Measurements from ENCODE around the gene FZD2. TPM values are rescaled to one million over a fixed set of nuclear protein-coding genes. Genes with fewer than 3 reads are reported as not detected.

Gene FZD2
- total and polyA plus RNA-seq, 2 of the 4 experiments (the other 2 are of a cell fraction): 21.3 to 130 TPM

DNA sequence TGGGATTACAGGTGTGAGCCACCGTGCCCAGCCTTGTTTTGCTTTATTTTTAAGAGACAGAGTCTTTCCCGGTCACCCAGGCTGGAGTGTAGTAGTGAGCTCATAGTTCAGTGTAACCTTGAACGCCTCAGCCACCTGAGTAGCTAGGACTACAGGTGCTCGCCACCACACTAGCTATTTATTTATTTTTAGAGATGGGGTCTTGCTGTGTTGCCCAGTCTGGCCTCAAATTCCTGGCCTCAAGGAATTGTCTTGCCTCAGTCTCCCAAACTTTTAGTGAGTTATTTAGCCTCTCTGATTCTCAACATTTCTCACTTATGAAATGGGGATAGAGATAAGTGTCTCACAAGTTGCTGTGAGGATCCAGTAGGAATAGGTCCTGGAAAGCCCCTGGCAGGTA is 21.7 kb downstream of the FZD2 start:
- DNase-seq: no peak
- Histone ChIP-seq H2BK5ac (ENCODE audit: low read depth, low read length, poor library complexity, severe bottlenecking) (no peak overlapping the region), H3K79me1 (ENCODE audit: low read depth in 1 of 2, low read length in 2 of 2) (no peaks in the 10 kb centered on the region), H3K27ac (ENCODE audit: insufficient read depth, low read length) (no peak overlapping the region), H3K4ac (ENCODE audit: low read depth, low read length) (no peak overlapping the region), H3K27me3 (ENCODE audit: control insufficient read depth, insufficient read depth, low read length) (peaks cover 9% of the 10 kb centered on the region), H2AK9ac (replicated peaks; ENCODE audit: low read depth, low read length, poor library complexity) (no peak overlapping the region), H3K9ac (ENCODE audit: low read depth, low read length) (no peak overlapping the region), H2BK120ac (ENCODE audit: low read depth, low read length) (no peak overlapping the region), H3K4me2 (ENCODE audit: low read depth, low read length) (no peak overlapping the region), H3K23ac (ENCODE audit: low read depth, low read length) (no peak overlapping the region), H3K4me1 (ENCODE audit: control insufficient read depth, insufficient read depth, low read length) (no peaks in the 10 kb centered on the region), H3K9me3 (ENCODE audit: control insufficient read depth, insufficient read depth, low read length) (no peaks in the 10 kb centered on the region), H4K8ac (ENCODE audit: low read depth in 2 of 2, low read length in 2 of 2) (no peak overlapping the region), H4K91ac (ENCODE audit: insufficient read depth, low read depth, low read length) (no peak overlapping the region), H3K4me3 (ENCODE audit: insufficient read depth, low read depth, low read length) (no peak overlapping the region), H3K56ac (ENCODE audit: extremely low read depth, insufficient read depth, low read length) (no peak overlapping the region), H4K5ac (ENCODE audit: low read depth, low read length) (no peak overlapping the region), H2BK15ac (ENCODE audit: low read depth, low read length) (no peak overlapping the region), H2AK5ac (ENCODE audit: low read depth, low read length) (no peak overlapping the region), H3K18ac (ENCODE audit: low read depth, low read length) (no peak overlapping the region), H3K36me3 (ENCODE audit: control insufficient read depth, insufficient read depth, low read length) (no peaks in the 10 kb centered on the region), H4K20me1 (ENCODE audit: insufficient read depth, low read length) (no peaks in the 10 kb centered on the region), H2BK20ac (ENCODE audit: low read depth, low read length) (no peak overlapping the region), H3K14ac (replicated peaks; ENCODE audit: low read depth, low read length) (no peak overlapping the region), H2AFZ (replicated peaks; ENCODE audit: low read length, poor library complexity) (no peak overlapping the region), H3K9me1 (ENCODE audit: insufficient read depth, low read length) (no peaks in the 10 kb centered on the region; the same call in 1 of the 2 replicates)
- in situ Hi-C loops (cut with MboI; ENCODE audit: low sequenced_read_pairs) (no loop called here), dilution Hi-C loops (cut with HindIII; ENCODE audit: low sequenced_read_pairs, unreplicated experiment) (no loop called here), intact Hi-C loops (cut with micrococcal nuclease) (no loop called here)
- BruUV-seq (replicated peaks): no TSS peak
- ATAC-seq (ENCODE audit: low read depth): no peak
- no peak for TF ChIP-seq MAZ (IDR thresholded peaks at IDR 0.05; ENCODE audit: borderline replicate concordance, low read depth, low read length)
- TF ChIP-seq CHD1 (IDR thresholded peaks at IDR 0.05; ENCODE audit: low read depth, low read length): no peak
- TF ChIP-seq, protein P1, sequence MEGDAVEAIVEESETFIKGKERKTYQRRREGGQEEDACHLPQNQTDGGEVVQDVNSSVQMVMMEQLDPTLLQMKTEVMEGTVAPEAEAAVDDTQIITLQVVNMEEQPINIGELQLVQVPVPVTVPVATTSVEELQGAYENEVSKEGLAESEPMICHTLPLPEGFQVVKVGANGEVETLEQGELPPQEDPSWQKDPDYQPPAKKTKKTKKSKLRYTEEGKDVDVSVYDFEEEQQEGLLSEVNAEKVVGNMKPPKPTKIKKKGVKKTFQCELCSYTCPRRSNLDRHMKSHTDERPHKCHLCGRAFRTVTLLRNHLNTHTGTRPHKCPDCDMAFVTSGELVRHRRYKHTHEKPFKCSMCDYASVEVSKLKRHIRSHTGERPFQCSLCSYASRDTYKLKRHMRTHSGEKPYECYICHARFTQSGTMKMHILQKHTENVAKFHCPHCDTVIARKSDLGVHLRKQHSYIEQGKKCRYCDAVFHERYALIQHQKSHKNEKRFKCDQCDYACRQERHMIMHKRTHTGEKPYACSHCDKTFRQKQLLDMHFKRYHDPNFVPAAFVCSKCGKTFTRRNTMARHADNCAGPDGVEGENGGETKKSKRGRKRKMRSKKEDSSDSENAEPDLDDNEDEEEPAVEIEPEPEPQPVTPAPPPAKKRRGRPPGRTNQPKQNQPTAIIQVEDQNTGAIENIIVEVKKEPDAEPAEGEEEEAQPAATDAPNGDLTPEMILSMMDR (conservative IDR thresholded peaks at IDR 0.05; ENCODE audit: low read depth, low read length): no peak
- no peak for TF ChIP-seq MXI1 (IDR thresholded peaks at IDR 0.05; ENCODE audit: borderline replicate concordance, low read depth, low read length)
- no peak for TF ChIP-seq POLR2A (IDR thresholded peaks at IDR 0.05; ENCODE audit: low read depth, low read length)
- no peak for TF ChIP-seq MAFK (IDR thresholded peaks at IDR 0.05; ENCODE audit: low read depth, low read length)
- no peak for TF ChIP-seq RAD21 (IDR thresholded peaks at IDR 0.05; ENCODE audit: low read length)
- ChIA-PET CTCF (interaction anchor here (1.1 kb wide), 1 partner anchor 45 kb away, joined by 6 read pairs; no protein-coding TSS in a partner anchor), POLR2A (ENCODE audit: unreplicated experiment) (no interaction called here)
- WGBS, 2 experiments (ENCODE audit: extremely low coverage in 2 of 2, insufficient read length in 1 of 2): no CpG with 5 or more reads among the region's 4 CpGs
